CD4-positive, alpha-beta T cell treated with Interleukin-4 for 4 hours (primary cell): ENCODE data around the gene RRAS.
A peak's percentile ranks its signal among the peaks of the same experiment; 100 is the strongest.

Experiments used
- DNase-seq: peaks from one replicate; pipeline ENCODE4 v3.0.0-alpha.2; 2020

The RRAS gene

DNA sequence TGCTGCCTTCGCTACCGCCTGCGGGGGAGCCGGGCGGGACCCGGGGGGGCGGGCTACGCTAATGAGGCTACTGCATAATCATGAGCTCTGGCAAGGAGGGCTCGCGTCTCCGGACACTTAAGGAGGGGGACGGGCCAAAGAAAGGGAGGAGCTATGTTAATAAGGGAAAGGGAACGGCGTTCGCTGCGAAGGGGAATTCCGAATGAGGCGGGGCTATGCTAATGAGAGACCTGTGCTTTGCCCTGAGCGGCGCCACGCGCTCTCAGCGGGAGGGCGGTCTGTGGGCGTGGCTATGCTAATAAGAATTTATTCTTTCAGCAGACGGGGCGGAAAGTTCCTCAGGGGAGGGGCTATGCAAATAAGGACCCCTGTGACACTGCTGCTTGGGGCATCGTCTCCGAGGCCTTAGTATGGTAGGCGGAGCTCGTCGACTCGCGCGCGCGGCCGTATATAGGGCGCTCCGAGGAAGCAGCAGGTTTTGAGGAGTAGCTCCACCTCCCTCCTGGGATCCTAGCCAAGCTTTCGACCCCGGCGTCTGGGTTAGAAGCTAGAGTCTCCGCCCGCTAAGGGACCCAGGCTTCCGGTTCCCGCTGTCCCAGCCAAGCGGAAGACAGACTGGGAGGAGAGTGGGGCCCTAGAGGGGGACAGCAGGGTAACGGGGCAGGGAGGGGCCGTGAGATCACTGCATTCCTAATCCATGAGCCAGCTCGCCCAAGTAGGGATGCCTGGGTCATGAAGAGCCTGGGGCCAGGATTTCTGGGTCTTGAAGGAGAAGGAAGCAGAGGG lies at the start of gene RRAS:
RRAS (minus strand) TSS at position 31 of the 786 bp plus-strand sequence. CDS start 45 bp downstream, outside the sequence.
- peak; percentile 100 for DNase-seq

GRCh38 chr19:49689133-49690078 lies 49.5 kb upstream of the RRAS start, which contains the start of gene ADM5:
Gene ADM5, plus strand, starts transcription at chr19:49689594. Its CDS starts 244 bp downstream, at chr19:49689838.
- peak; percentile 7 for DNase-seq

DNA sequence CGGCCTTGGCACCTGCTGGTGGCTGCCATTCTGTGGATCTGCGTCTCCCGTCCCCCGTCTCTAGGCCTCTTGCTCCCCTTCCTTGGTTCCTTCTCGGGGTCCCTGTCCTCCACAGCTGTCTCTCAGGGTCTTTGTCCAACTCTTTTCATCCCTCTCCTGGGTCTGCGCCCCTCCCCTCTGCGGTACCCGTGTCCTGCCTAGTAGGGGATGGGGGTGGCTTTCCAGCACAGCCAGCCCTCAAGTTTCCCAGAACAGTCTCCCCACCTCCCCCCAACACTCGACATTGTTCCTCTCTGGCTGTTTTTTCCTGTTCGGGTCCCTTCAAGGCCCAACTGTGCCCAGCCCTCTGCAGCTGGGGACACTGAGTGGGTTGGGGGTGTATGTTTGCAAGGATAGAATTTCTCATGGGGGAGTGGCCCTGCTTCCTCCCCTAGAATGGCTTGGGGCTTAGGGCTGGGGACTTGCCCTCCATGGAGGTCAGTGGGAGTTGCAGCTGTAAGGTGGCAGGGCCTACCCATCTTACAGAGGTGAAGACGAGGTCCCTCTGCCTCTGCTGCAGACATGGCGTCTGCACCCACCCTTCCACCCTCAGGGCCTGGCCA lies 48.7 kb upstream of the RRAS start:
- no peak for DNase-seq

GRCh38 chr19:49687566-49688316 lies 47.8 kb upstream of the RRAS start:
- no peak for DNase-seq

GRCh38 chr19:49687150-49687549 lies 47.2 kb upstream of the RRAS start:
- no peak for DNase-seq

DNA sequence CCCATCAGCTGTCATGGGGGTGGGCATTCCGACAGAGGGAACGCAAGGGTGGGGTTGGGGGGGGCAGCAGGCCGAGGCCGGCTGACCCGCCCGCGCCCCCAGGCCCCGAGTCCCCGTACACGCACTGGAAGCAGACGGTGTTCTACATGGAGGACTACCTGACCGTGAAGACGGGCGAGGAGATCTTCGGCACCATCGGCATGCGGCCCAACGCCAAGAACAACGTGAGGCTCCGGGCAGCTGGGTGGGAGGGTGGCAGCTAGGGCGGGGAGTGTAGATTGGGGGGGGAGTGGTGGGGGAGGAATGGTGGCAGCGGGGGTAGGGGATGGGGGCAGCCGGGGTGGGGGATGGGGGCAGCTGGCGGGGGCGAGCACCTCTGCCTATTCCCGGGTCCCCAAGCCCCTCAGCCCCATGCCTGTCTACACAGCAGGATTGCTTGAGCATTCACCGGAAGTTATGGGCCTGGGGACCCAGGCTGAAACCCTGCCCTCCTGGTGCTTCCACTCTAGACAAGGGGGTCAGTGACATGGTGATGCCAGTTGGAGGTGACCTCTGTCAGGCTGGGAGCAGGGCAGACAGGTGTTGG lies 46.7 kb upstream of the RRAS start:
- DNase-seq, result no peak

GRCh38 chr19:49685845-49686332 lies 45.9 kb upstream of the RRAS start:
- no peak for DNase-seq

GRCh38 chr19:49684983-49685553 lies 45.1 kb upstream of the RRAS start:
- no peak for DNase-seq

DNA sequence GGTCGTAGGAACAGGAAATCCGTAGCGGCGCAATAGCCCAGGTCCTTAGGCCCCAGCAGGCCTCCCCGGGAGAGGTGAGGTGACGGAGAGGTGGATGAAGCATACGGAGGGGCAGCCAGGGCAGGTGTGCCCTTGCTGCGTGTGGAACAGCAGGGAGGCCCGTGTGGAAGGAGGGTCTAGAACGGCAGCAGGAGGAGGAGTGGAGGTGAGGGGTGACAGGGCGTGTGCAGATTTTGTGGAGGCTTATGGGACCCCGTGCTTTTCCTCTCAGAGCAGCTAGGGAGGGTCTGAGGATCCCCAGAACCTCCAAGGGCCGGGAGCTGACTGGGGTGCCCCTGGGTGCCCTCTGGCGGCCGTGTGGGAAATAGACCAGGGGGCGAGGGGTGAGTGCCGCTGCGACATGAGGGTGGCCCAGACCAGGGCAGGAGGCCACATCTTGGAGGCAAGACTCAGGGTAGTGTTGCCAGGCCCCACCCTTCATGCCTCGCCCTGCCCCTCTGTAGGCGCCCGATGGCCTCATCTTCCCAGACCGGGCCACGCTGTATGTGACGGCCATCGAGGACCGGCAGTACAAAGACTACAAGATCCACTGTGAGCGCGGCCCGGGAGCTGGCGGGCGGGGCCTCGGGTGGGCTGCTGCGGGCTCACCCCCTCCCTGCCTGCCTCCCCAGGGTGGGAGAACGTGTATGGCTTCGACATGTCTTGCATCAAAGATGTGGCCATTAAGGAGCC lies 44.5 kb upstream of the RRAS start:
- no peak for DNase-seq

- DNase-seq, result no peak
These were observed 43.9 kb upstream of the RRAS start for GRCh38 chr19:49683814-49684250.

DNA sequence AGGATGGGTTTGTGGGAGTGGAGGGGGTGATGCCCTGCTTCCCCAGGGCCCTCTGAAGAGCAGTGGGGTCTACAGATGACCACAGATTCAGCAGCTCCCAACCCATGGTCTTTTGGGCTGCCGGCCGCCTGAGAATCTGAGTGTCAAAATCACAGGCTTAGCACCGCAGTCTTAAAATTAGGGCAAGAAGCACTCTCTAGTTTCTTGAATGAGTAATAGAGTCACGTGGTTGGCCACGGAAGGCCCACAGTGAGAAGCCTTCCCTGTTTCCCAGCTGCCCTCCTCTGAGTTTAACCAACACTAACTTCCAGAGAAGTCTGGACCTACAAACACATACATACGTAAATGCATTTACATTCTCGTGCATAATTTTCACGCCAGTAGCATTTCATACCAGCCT lies 42.3 kb upstream of the RRAS start:
- no peak for DNase-seq

DNA sequence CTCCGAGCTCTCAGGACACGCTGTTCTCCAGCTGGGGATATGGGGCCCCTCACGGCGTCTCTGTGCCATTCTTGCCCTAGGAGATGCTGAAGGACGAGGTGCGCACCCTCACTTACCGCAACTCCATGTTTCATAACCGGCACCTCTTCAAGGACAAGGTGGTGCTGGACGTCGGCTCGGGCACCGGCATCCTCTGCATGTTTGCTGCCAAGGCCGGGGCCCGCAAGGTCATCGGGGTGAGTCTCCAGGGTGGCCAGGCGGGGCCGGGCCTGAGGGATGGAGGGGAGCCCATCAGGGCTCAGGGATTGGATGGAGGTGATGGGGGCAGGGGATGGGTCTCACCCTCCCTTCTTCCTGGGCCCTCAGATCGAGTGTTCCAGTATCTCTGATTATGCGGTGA lies 41.9 kb upstream of the RRAS start:
- no peak for DNase-seq

GRCh38 chr19:49680421-49681351 lies 40.7 kb upstream of the RRAS start:
- peak; percentile 85 for DNase-seq

DNA sequence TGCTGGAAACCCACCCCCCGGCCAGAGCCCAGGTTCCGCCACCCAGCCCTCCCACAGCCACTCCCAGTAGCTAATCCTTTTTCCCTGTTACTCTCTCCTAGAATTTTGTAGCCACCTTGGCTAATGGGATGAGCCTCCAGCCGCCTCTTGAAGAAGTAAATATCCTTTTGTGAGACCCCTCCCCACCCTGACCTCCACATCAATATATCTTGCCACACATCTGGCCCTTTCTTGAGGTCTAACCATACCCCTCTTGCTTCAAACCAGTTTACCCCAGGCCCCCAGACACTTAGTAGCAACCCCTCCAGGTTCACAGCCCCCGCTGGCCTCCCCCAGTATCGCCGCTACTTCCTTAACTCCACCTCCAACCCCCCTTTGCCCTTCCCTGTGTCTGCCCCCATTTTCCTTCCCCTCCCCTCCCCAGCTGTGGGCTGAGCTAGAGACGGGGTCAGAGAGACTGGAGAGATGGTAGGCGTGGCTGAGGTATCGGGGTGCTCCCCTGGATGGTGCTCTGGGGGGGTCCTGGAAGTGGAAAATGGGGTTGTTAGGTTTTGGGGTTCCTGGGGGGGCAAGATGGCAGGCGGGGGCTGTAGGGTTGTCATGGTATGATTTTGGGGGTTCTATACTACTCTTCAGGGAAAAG lies 39.9 kb upstream of the RRAS start:
- DNase-seq, result no peak

DNA sequence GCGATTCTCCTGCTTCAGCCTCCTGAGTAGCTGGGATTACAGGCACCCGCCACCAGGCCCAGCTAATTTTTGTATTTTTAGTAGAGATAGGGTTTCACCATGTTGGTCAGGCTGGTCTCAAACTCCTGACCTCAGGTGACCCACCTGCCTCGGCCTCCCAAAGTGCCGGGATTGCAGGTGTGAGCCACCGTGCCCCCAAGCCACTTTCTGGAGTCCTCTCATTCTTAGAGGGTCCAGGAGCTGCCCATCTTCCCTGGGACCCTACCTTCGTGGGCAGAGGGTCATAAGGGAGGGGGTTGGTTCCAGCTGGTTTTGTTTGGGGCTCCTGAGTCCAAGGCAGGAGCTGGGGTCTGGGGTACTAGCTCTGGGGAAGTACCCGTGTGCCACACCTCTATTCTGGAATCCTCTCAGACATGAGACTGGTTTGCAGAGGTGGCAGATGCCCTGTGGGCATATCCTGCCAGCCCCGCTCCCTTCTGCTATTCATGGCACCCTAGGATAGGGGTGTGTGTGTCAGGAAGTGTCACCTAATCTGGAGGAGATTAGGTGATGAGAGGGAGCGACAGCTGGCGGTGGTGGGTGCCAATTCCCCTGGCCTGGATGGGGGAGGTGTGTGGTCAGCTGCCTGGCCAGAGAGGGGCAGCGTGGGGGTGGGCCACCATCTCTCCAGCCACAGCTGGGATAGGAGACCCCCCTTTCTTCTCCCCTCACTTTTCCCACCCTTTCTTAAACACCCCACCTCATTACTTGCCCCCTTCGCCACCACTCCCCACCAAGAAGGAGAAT lies 39.2 kb upstream of the RRAS start:
- DNase-seq, result no peak

DNA sequence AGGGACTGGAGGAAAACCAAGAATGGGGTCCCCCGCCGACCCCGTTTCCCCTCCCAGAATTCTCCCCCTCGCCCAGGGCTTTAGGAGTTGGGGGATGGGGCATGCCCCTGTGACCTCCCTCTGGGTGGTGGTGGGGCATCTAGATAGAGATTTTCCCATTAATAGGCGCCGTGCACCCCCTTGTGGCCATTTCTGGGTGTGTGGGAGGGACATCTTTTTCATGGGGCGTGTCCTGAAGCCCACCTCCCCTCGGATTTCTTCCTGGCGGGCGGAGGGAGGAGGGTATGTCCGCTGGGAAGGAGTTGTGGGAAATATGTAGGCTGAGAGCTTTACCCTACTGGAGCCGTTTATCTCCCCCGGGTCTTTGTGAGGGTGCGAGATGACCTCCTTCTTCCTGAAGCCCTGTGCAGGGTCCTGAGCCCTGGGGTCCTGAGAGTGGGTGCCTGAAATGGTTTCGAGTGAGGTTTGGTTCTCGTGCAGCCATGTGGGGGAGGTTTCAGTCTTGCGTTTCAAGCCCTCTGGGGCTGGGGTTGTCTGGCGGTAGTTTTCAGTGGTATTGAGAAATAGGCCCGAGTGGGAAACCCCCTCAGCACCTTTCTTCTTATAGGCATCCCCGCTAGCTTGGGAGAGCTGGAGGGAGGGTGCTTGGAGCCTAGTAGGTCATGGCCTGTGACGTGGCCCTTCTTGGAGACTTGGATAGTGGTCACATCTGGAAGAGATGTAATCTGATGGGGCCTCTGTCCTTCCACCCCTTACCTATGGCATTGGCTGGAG lies 38.1 kb upstream of the RRAS start:
- peak; percentile 79 for DNase-seq

GRCh38 chr19:49677231-49677900 lies 37.4 kb upstream of the RRAS start, which contains the start of gene PRMT1:
Gene PRMT1, plus strand, starts transcription at chr19:49677271. Its CDS starts 10 bp downstream, at chr19:49677281.
- DNase-seq, result no peak
